Brain microvascular endothelial cell (primary cell): ENCODE measurements around the gene SIMC1.

Experiments
- DNase-seq: peaks from one replicate; pipeline ENCODE4 v3.0.0-alpha.2; 2020
- H3K27ac ChIP-seq: fragments of 250-450 bp; sonication (Bioruptor Pico); 2 replicates; pipeline ENCODE4 v1.5.1; 2020; ENCODE audit warnings: mild to moderate bottlenecking, moderate library complexity
- H3K27me3 ChIP-seq: fragments of 250-450 bp; sonication (Bioruptor Pico); replicated peaks from 2 replicates; pipeline ENCODE4 v1.5.1; 2020; ENCODE audit warnings: mild to moderate bottlenecking
- H3K36me3 ChIP-seq: fragments of 250-450 bp; sonication (Bioruptor Pico); replicated peaks from 2 replicates; pipeline ENCODE4 v1.5.1; 2020; ENCODE audit warnings: mild to moderate bottlenecking
- H3K4me3 ChIP-seq: 2 replicates; pipeline ENCODE4 v1.5.1; 2011; ENCODE audit warnings: low read depth, mild to moderate bottlenecking, control low read depth, low read length, moderate library complexity
- in situ Hi-C: cut with HindIII; loops from 2 replicates; pipeline ENCODE4 v1.10.0; 2017; ENCODE audit warnings: low sequenced_read_pairs, low pct_ligation_motif_present
- TF ChIP-seq, protein P1 (sequence below): IDR thresholded peaks from 2 replicates; pipeline ENCODE4 v1.5.1; 2011; ENCODE audit warnings: low read depth, mild to moderate bottlenecking, moderate library complexity, low read length, control low read depth, inconsistent platforms; ENCODE audit errors: missing control alignments

Gene SIMC1

DNA sequence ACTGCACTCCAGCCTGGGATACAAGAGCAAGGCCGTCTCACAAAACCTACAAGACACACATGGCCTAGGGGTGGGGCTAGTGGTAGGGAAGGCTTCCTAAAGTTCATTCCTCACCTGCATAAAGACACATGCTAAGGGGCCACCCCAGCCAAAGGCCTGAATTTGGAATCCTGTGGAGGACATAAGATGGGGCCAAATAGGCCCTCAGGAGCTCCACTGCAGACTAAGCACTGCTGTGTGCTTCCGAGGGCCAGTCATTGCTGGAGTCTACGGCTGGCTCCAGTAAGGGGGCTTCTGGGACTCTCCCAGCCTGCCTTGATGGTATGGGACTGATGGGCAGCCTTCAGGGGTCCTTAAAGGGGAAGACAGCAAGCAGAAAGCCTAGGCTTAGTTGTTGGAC is 144.5 kb downstream of the SIMC1 start:
- Histone ChIP-seq H3K4me3 (no peak overlapping the region), H3K27me3 (no peaks in the 10 kb centered on the region), H3K36me3 (peaks cover 47% of the 10 kb centered on the region), H3K27ac (no peak overlapping the region)
- TF ChIP-seq, protein P1, sequence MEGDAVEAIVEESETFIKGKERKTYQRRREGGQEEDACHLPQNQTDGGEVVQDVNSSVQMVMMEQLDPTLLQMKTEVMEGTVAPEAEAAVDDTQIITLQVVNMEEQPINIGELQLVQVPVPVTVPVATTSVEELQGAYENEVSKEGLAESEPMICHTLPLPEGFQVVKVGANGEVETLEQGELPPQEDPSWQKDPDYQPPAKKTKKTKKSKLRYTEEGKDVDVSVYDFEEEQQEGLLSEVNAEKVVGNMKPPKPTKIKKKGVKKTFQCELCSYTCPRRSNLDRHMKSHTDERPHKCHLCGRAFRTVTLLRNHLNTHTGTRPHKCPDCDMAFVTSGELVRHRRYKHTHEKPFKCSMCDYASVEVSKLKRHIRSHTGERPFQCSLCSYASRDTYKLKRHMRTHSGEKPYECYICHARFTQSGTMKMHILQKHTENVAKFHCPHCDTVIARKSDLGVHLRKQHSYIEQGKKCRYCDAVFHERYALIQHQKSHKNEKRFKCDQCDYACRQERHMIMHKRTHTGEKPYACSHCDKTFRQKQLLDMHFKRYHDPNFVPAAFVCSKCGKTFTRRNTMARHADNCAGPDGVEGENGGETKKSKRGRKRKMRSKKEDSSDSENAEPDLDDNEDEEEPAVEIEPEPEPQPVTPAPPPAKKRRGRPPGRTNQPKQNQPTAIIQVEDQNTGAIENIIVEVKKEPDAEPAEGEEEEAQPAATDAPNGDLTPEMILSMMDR = no peak
- DNase-seq = no peak
- in situ Hi-C loops = no loop called here

DNA sequence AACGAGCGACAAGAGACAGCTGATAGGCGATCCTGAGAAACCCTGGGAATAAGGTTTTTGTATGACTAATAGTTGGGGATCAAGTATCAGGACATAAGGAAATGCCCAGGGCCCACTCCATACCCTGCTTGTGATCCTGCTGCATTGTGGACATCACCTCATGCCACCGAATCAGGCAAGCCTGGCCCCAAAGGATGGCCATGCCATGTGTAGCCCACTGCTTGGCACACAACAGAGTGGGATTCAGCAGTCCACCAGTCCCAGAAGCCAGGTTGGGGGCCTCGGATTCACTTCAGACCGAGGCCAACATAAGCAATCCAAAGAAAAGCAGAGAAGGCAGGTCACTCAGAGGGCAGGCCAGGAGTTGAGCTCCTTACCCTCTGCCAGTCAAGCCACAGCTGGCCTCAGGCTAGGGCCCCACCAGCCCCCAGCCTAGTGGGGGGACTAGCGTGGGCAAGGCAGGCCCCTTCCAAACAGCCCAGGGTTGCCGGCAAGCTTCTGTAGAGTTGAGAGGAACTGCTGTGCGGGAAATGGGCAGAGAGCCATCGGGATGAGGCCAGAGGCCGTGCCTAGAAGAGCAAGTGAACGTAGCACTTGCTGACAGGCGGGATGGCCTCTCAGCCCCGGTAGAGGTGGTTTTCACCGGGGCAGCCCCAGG is 145.2 kb downstream of the SIMC1 start:
- Histone ChIP-seq H3K27ac (no peak overlapping the region), H3K36me3 (peaks cover 47% of the 10 kb centered on the region), H3K4me3 (no peak overlapping the region), H3K27me3 (no peaks in the 10 kb centered on the region)
- in situ Hi-C loops = no loop called here
- DNase-seq = no peak
- TF ChIP-seq, protein P1 = no peak

DNA sequence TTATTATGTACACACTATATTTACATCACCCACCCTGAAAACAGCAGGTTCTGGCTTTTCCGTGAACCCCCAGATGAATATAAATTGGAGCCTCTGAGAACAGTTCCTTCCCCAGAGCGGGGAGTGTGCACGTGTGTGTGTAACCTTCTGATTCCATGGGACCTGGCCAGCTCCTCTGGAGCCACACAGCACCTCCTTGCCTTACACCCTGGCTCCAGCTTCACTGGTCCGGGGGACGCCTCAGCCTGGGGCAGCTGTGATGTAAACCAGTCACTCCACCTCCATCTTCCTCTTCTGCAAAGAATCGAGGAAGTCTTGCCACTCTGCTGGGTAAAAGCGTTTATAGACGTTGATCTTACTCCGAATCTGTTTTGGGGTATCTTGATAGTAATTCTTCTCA is 145.7 kb downstream of the SIMC1 start:
- H3K36me3 ChIP-seq = peaks cover 47% of the 10 kb centered on the region
- TF ChIP-seq, protein P1 = no peak

DNA sequence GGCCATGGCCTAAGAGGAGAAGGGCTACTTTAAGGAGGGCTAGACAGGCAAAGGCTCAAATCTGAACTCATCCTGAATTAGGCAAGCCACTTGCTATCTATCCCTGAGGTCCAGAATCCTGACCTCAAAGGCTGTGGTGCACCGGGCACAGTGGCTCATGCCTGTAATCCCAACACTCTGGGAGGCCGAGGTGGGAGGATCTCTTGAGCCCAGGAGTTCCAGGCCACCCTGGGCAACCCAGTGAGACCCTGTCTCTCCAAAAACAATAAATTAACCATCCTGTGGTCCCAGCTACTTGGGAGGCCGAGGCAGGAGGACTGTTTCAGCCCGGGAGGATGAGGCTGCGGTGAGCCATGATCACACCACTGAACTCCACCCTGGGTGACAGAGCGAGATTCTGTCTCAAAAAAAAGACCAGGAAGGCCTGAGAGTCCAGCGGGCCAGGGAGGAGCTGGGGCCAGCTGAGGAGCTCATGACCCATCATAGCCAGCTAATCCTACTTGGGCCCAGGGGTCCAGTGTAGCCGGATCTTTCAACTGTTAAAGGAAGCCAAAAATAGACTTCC is 146.2 kb downstream of the SIMC1 start:
- Histone ChIP-seq H3K4me3 (no peak overlapping the region), H3K36me3 (peaks cover 47% of the 10 kb centered on the region), H3K27me3 (no peaks in the 10 kb centered on the region), H3K27ac (no peak overlapping the region)
- DNase-seq = no peak
- in situ Hi-C loops = no loop called here
- TF ChIP-seq, protein P1 = no peak

More for the DNA sequence above, 145.7 kb downstream of the SIMC1 start:
- H3K27ac ChIP-seq = no peak overlapping the region
- no peaks in the 10 kb centered on the region for H3K27me3 ChIP-seq
- no peak overlapping the region for H3K4me3 ChIP-seq
- no peak for DNase-seq
- in situ Hi-C loops = no loop called here

DNA sequence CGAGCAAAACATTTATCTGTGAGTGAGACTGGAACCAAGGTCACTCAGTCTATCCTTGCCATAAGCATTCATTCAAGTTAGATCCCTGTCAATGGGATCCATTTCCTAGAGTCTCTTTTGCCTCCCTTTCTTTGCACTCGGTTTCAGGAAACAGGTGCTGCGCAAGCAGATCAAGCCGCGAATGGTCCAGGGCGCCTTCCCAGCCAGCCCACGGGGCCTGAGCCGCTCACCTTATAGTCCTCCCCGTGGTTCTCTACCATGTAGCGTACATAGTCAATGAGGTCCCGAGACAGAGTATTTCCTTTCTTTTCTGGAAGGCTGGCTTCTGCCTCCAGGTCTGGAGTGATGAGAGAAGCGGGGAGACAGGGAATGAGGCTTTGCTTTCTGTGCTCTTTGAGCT is 146.8 kb downstream of the SIMC1 start:
- no peak overlapping the region for H3K27ac ChIP-seq
- H3K27me3 ChIP-seq = no peaks in the 10 kb centered on the region
- TF ChIP-seq, protein P1 = no peak
- no peak for DNase-seq
- in situ Hi-C loops = no loop called here
- peaks cover 45% of the 10 kb centered on the region for H3K36me3 ChIP-seq
- no peak overlapping the region for H3K4me3 ChIP-seq

DNA sequence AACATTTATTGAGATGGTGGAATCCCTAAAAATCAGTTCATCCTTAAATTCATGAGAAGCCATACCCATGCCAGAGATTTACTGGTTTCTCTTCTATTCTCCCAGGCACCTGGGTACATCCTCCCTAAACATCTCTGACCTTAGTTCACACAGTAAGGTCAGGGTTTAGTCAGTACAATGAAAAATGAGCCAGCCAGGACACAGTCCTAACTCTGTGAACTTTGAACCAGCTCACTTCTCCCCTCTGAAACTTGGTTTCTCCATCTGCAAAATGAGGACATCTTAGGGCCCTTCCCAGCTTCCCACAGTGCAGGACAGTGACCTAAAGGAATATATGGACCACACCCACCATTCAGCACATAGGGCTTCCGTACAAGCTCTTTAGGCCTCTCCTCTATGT is 148.3 kb downstream of the SIMC1 start:
- Histone ChIP-seq H3K4me3 (no peak overlapping the region), H3K27me3 (no peaks in the 10 kb centered on the region), H3K27ac (no peak overlapping the region), H3K36me3 (peaks cover 45% of the 10 kb centered on the region)
- TF ChIP-seq, protein P1 = no peak
- in situ Hi-C loops = no loop called here
- no peak for DNase-seq
